C4-2B (cell line): ENCODE data around the gene PGAP2.

Source experiments
- H3K27ac ChIP-seq: fragments of 450-650 bp; 2 replicates; pipeline ENCODE4 v1.5.1; 2017
- ZFX ChIP-seq: fragments of 450-650 bp; IDR thresholded peaks from 2 replicates; pipeline ENCODE4 v1.6.1; 2017
- TF ChIP-seq, protein P1 (sequence below): fragments of 450-650 bp; conservative IDR thresholded peaks from 2 replicates; pipeline ENCODE4 v1.5.1; 2017; ENCODE audit warnings: mild to moderate bottlenecking

Gene PGAP2

GRCh38 chr11:3827434-3828186 lies 19.2 kb downstream of the PGAP2 start:
- TF ChIP-seq, protein P1, sequence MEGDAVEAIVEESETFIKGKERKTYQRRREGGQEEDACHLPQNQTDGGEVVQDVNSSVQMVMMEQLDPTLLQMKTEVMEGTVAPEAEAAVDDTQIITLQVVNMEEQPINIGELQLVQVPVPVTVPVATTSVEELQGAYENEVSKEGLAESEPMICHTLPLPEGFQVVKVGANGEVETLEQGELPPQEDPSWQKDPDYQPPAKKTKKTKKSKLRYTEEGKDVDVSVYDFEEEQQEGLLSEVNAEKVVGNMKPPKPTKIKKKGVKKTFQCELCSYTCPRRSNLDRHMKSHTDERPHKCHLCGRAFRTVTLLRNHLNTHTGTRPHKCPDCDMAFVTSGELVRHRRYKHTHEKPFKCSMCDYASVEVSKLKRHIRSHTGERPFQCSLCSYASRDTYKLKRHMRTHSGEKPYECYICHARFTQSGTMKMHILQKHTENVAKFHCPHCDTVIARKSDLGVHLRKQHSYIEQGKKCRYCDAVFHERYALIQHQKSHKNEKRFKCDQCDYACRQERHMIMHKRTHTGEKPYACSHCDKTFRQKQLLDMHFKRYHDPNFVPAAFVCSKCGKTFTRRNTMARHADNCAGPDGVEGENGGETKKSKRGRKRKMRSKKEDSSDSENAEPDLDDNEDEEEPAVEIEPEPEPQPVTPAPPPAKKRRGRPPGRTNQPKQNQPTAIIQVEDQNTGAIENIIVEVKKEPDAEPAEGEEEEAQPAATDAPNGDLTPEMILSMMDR: no peak
- TF ChIP-seq ZFX: no peak
- H3K27ac ChIP-seq: no peak overlapping the region

- TF ChIP-seq, protein P1: no peak
- TF ChIP-seq ZFX: no peak
- no peak overlapping the region for H3K27ac ChIP-seq
These were observed 21.7 kb downstream of the PGAP2 start for GRCh38 chr11:3830088-3830487.

DNA sequence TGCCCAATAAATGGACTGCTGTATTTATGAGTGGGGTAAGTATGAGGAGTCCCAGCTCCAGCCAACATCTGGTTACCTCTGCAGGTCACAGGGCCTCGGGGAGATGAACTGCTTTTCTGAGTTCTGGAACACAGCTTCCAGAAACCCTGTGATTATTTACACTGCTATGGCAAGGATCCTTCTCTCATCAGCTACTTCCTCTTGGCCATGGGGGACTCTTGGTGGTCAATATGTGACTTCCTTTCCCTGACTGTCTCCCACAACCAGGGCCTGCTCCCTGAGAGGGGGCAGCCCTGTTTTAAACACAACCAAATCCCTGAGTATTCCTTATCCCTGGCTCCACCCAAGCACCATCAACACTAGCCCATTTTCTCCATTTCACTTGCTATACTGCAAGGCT lies 22.4 kb downstream of the PGAP2 start:
- H3K27ac ChIP-seq: no peak overlapping the region
- TF ChIP-seq, protein P1: no peak
- TF ChIP-seq ZFX: no peak

DNA sequence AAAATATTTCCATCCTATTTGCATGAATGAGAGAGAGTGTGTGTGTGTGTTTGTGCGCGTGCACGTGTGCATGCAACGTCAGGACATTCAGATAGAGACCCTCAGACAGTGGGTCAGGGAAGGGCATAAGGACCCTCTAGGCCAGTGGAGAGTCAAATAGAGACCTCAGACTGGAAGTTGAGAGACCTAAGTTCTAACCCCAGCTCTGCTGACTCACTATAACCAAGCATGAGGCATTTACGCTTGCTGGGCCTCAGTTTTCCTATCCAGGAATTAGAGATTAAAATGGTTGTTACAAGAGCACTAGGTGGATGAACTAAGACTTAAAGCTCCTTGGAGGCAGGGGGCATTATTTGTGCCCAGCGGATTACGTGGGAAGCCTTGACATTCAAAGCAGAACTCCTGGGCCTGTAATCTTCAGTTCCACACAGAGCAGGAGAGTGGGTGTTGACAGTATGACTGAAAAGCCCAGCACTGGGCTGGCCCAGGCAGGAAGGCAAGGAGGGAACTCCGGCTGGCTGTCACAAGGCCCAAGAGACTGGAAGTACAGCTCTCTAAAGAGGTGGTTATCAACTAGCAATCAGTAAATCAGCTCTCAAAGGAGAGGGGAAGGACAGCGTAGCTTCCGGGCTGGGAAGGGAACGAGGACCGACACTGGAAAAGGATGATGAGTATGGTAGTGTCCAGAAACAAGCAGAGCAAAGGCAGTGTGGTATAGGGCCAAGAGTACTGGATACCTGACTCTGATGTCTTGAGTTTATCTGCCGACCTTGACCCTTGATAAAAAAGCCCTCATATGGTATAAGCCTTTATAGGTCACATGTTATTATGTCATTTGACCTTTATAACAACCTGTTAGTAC lies 23.2 kb downstream of the PGAP2 start:
- TF ChIP-seq, protein P1: no peak
- no peak for TF ChIP-seq ZFX
- H3K27ac ChIP-seq: no peak overlapping the region

- no peak overlapping the region for H3K27ac ChIP-seq
These were observed 24.5 kb downstream of the PGAP2 start for GRCh38 chr11:3832816-3833215.

DNA sequence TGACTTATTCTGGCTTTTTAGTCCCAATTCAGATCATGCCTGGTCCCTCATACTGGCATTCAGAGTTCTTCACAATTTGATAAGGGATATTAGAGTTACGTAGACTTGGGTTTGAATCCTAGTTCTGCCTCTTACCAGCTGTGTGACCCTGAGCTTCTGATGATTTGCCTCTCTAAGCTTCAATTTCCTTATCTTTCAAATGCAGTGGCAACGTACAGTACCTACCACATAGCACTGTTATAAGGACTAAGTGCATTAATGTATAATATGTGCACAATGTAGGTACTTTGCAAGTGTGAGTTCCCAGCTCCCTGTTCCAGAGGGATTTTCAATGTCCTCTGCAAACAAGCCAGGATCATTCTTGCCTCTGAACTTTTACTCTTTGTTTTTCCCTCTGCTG lies 25.1 kb downstream of the PGAP2 start:
- no peak overlapping the region for H3K27ac ChIP-seq
- TF ChIP-seq, protein P1: no peak
- no peak for TF ChIP-seq ZFX

More at GRCh38 chr11:3832816-3833215, 24.5 kb downstream of the PGAP2 start:
- TF ChIP-seq, protein P1: no peak
- TF ChIP-seq ZFX: no peak

- TF ChIP-seq, protein P1: no peak
- TF ChIP-seq ZFX: no peak
These were observed 25.9 kb downstream of the PGAP2 start for GRCh38 chr11:3834349-3834663.

More at GRCh38 chr11:3834349-3834663, 25.9 kb downstream of the PGAP2 start:
- H3K27ac ChIP-seq: no peak overlapping the region
